OCI-LY7 (cell line): ENCODE data around the gene BDKRB1.

Source experiments
- EZH2phosphoT487 ChIP-seq: fragments of 200-600 bp; sonication (generic); IDR thresholded peaks from 2 replicates; pipeline ENCODE4 v1.6.1; 2018; ENCODE audit warnings: low read depth, borderline replicate concordance, mild to moderate bottlenecking, mixed run types, antibody characterized with exemption, low read length, moderate library complexity, mixed read lengths
- TF ChIP-seq, protein P1 (sequence below): fragments of 200-600 bp; sonication (generic); conservative IDR thresholded peaks from 2 replicates; pipeline ENCODE4 v1.5.1; 2014; ENCODE audit warnings: mild to moderate bottlenecking, antibody characterized with exemption, low read length, moderate library complexity, mixed read lengths

DNA sequence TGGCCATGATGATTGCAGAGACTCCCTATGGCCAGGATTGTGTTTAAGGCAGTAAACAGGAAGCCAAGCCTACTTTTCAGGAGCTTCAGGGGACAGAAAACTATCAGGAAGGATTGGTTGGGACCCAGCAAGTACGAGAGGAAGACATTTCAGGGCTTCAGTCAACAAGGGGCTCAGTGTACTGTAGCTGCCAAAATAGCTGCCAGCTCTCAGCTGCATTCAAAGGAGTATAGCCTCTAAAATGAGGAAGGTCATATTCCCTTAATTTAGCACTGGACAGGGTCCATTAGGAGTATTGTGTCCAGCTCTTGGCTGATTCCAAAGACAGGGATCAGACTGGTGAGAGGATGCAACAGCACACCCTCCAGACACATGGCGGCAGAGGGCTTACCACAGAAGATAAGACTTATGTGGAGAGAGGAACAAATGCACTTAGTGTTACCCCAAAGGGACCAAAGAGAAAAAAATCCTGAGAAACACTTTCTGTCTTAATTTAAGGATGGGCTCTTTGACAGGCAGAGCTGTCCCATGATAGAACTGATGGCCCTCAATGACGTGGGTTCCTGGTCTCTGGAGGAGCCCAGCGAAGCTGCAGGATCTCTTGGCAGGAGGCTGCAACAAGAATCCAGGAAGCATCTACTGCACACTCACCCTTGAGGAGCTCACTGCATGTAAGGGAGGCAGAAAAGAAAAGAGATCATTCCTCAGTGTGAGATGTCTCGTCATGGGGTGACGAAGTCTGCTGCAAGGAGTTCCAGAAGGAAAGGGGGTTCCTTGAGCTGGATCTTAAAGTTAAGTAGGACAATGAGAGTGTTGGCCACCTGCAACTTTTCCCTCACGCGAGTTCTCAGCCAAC is 14.8 kb downstream of the BDKRB1 start:
- TF ChIP-seq, protein P1, sequence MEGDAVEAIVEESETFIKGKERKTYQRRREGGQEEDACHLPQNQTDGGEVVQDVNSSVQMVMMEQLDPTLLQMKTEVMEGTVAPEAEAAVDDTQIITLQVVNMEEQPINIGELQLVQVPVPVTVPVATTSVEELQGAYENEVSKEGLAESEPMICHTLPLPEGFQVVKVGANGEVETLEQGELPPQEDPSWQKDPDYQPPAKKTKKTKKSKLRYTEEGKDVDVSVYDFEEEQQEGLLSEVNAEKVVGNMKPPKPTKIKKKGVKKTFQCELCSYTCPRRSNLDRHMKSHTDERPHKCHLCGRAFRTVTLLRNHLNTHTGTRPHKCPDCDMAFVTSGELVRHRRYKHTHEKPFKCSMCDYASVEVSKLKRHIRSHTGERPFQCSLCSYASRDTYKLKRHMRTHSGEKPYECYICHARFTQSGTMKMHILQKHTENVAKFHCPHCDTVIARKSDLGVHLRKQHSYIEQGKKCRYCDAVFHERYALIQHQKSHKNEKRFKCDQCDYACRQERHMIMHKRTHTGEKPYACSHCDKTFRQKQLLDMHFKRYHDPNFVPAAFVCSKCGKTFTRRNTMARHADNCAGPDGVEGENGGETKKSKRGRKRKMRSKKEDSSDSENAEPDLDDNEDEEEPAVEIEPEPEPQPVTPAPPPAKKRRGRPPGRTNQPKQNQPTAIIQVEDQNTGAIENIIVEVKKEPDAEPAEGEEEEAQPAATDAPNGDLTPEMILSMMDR: no peak
- no peak for TF ChIP-seq EZH2phosphoT487
